ENCODE measurements around the gene KIRREL3.

Gene KIRREL3

DNA sequence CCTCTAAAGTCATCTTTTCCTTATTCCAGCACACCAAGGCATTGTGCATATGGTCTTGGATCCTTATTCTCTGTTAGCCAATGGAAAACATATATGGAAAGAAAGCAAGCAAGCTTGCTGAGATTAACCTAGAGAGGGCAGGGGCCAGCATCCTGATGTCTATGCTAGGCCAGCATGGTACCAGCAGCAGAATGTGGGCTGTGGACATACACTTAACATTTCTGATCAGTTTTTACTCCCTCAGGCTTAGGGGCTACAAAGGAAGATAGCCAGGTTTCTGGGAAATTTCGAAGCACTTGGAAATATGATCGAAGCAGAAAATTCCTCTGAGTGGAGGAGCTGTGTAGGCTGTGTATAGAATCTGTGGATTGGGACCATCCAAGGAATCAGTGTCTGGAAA lies 578.1 kb downstream of the KIRREL3 start:
- H2AFZ ChIP-seq (ENCODE audit: low read depth) = no peak overlapping the region
- H3K27me3 ChIP-seq (ENCODE audit: insufficient read depth, low read depth) = peaks cover 5% of the 10 kb centered on the region; the same call in 1 of the 2 replicates
- H3K9ac ChIP-seq = no peak overlapping the region
- H3K79me2 ChIP-seq (ENCODE audit: insufficient read depth, low read depth) = no peaks in the 10 kb centered on the region
- no peak overlapping the region for H3K27ac ChIP-seq
- H3K4me2 ChIP-seq = no peak overlapping the region
- H3K4me3 ChIP-seq (IDR thresholded peaks at IDR 0.05; ENCODE audit: insufficient read depth, low read depth, low read length) = no peak overlapping the region
- peaks cover 16% of the 10 kb centered on the region for H3K4me1 ChIP-seq (ENCODE audit: low read depth, poor library complexity, severe bottlenecking)
- no peaks in the 10 kb centered on the region for H4K20me1 ChIP-seq (ENCODE audit: insufficient read depth)
- H3K36me3 ChIP-seq (ENCODE audit: insufficient read depth) = no peaks in the 10 kb centered on the region
- TF ChIP-seq, protein P1, sequence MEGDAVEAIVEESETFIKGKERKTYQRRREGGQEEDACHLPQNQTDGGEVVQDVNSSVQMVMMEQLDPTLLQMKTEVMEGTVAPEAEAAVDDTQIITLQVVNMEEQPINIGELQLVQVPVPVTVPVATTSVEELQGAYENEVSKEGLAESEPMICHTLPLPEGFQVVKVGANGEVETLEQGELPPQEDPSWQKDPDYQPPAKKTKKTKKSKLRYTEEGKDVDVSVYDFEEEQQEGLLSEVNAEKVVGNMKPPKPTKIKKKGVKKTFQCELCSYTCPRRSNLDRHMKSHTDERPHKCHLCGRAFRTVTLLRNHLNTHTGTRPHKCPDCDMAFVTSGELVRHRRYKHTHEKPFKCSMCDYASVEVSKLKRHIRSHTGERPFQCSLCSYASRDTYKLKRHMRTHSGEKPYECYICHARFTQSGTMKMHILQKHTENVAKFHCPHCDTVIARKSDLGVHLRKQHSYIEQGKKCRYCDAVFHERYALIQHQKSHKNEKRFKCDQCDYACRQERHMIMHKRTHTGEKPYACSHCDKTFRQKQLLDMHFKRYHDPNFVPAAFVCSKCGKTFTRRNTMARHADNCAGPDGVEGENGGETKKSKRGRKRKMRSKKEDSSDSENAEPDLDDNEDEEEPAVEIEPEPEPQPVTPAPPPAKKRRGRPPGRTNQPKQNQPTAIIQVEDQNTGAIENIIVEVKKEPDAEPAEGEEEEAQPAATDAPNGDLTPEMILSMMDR (conservative IDR thresholded peaks at IDR 0.05; ENCODE audit: low read depth, low read length) = no peak

DNA sequence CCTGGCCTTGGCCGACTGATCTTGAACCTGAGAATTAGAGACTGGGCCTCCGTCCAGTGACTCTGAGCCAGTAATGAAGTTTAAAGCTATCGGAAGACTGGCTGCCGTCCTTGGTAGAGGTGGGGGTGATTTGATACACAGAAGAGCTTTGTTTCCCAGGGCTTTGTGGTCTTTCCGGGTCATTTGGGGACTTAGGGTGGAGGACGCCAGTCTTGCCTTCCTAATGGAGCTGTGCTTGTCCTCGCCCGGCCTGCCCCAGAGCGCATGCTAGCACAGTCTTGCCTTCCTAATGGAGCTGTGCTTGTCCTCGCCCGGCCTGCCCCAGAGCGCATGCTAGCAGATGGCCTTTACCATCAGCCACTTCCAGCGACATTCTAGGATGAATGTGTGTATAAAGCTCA lies 579.3 kb downstream of the KIRREL3 start:
- Histone ChIP-seq H3K79me2 (ENCODE audit: insufficient read depth, low read depth) (no peaks in the 10 kb centered on the region), H3K9ac (no peak overlapping the region), H2AFZ (ENCODE audit: low read depth) (no peak overlapping the region), H4K20me1 (ENCODE audit: insufficient read depth) (no peaks in the 10 kb centered on the region), H3K4me2 (no peak overlapping the region), H3K27ac (no peak overlapping the region), H3K4me3 (IDR thresholded peaks at IDR 0.05; ENCODE audit: insufficient read depth, low read depth, low read length) (no peak overlapping the region), H3K36me3 (ENCODE audit: insufficient read depth) (no peaks in the 10 kb centered on the region), H3K4me1 (ENCODE audit: low read depth, poor library complexity, severe bottlenecking) (peaks cover 16% of the 10 kb centered on the region), H3K27me3 (ENCODE audit: insufficient read depth, low read depth) (peaks cover 5% of the 10 kb centered on the region; the same call in 1 of the 2 replicates)
- TF ChIP-seq, protein P1 (conservative IDR thresholded peaks at IDR 0.05; ENCODE audit: low read depth, low read length) = no peak

DNA sequence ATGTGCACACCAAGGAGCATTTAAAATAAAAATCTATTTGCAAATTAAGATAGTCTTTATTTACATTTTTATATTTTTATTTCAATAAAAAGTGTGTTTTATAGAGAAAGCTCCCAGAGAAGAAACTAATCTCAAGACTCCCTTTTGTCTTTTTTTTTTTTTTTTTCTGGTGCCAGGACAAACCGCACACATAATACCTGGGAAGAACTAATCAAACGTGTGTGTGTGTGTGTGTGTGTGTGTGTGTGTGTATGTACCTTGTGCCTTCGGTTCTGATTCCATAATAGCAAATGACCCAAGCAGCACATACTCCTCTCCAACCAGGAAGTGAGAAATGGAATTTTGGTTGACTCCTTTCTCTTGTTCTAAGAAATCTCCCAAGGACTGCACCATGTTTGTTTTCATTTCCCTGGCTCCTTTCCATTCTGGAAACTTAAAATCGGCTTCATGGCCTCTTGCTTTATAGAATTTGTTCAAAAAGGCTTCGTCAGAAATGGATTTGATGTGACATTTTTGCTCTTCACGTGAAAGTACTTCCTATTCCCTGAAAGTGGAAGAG lies 579.8 kb downstream of the KIRREL3 start:
- H3K27ac ChIP-seq = no peak overlapping the region
- no peak overlapping the region for H2AFZ ChIP-seq (ENCODE audit: low read depth)
- H4K20me1 ChIP-seq (ENCODE audit: insufficient read depth) = no peaks in the 10 kb centered on the region

DNA sequence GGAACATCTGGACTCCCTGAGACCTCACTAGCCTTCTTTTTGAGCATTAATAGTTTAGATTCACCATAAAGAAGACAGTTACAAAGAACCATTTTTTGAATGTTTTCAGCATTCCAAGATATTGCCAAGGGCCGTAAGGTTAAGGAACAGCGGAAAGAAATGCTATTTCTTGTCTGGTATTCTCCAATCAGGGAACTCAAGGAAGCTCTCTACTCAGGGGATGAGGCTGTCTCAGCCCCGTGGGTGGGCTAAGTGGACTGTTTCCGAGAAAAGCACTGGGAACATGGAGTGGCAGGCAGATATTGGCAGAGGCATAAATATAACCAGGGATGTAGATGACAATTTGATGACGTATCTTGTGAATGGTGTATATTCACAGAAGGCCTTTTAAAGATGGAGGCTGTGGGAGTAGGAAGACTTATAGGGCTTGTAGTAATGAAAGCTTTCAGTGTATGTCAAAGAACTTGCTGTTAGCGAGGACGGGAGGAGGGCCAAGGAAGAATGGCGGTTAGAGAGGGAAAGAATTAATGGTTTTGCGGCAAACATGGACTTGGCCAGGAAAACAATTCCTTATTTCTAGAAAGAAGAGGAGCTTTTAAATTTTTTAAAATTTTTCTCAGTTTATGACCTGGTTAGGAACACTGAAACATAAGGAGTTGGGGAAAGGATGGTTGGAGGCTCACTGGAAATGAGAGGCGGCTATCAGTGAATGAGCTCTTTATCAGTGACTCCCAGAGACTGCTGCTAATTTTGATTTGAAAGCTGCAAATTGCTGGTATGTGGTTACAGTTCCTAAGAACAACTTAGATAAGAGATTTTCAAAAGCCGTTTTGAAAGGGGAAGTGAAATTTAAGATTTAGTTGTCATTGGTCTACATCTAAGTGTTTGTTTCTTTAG lies 580.5 kb downstream of the KIRREL3 start:
- Histone ChIP-seq H3K27ac (no peak overlapping the region), H3K4me3 (IDR thresholded peaks at IDR 0.05; ENCODE audit: insufficient read depth, low read depth, low read length) (no peak overlapping the region), H3K36me3 (ENCODE audit: insufficient read depth) (no peaks in the 10 kb centered on the region), H4K20me1 (ENCODE audit: insufficient read depth) (no peaks in the 10 kb centered on the region), H3K9ac (no peak overlapping the region), H3K4me1 (ENCODE audit: low read depth, poor library complexity, severe bottlenecking) (peaks cover 16% of the 10 kb centered on the region), H3K79me2 (ENCODE audit: insufficient read depth, low read depth) (no peaks in the 10 kb centered on the region), H3K27me3 (ENCODE audit: insufficient read depth, low read depth) (peaks cover 5% of the 10 kb centered on the region; the same call in 1 of the 2 replicates), H3K4me2 (peak overlapping the region; percentile 60; the same call in 1 of the 2 replicates), H2AFZ (ENCODE audit: low read depth) (no peak overlapping the region)
- TF ChIP-seq, protein P1 (conservative IDR thresholded peaks at IDR 0.05; ENCODE audit: low read depth, low read length) = no peak

More for the DNA sequence above, 579.8 kb downstream of the KIRREL3 start:
- Histone ChIP-seq H3K4me1 (ENCODE audit: low read depth, poor library complexity, severe bottlenecking) (peaks cover 16% of the 10 kb centered on the region), H3K27me3 (ENCODE audit: insufficient read depth, low read depth) (peaks cover 5% of the 10 kb centered on the region; the same call in 1 of the 2 replicates), H3K79me2 (ENCODE audit: insufficient read depth, low read depth) (no peaks in the 10 kb centered on the region), H3K4me2 (no peak overlapping the region; the same call in 1 of the 2 replicates), H3K4me3 (IDR thresholded peaks at IDR 0.05; ENCODE audit: insufficient read depth, low read depth, low read length) (no peak overlapping the region), H3K9ac (no peak overlapping the region), H3K36me3 (ENCODE audit: insufficient read depth) (no peaks in the 10 kb centered on the region)
- TF ChIP-seq, protein P1 (conservative IDR thresholded peaks at IDR 0.05; ENCODE audit: low read depth, low read length) = no peak
